ENCODE results near the gene FNDC3A.
A peak's percentile ranks its signal among the peaks of the same experiment; 100 is the strongest.

The FNDC3A gene

GRCh38 chr13:49219647-49220035 lies 243.9 kb downstream of the FNDC3A start:
- no peaks in the 10 kb centered on the region for H3K9me3 Mint-ChIP-seq
- H3K4me3 Mint-ChIP-seq: peak overlapping the region; percentile 64 to 66
- H3K27ac Mint-ChIP-seq: no peak overlapping the region
- peaks cover 74% of the 10 kb centered on the region for H3K27me3 Mint-ChIP-seq
- DNase-seq (no peak), ATAC-seq (peak; percentile 35)
- peaks cover 21% of the 10 kb centered on the region for H3K4me1 Mint-ChIP-seq

- Mint-ChIP-seq H3K4me3 (peak within 1 kb of the TSS; percentile 76 to 83), H3K27ac (peak within 1 kb of the TSS in 1 of 2 donors; percentile 69), H3K4me1 (peaks cover 15% of the 10 kb centered on the region), H3K27me3 (peaks cover 78% of the 10 kb centered on the region), H3K9me3 (no peaks in the 10 kb centered on the region)
- ATAC-seq (peak; percentile 85), DNase-seq (peak; percentile 59 to 65)
Observed at GRCh38 chr13:49220036-49220855, 244.5 kb downstream of the FNDC3A start, which contains the start of gene MLNR. Gene MLNR, plus strand, starts transcription at chr13:49220338. Its CDS starts 0 bp downstream, at chr13:49220338.

GRCh38 chr13:49220856-49221589 lies 245.3 kb downstream of the FNDC3A start:
- peak; percentile 18 to 26 for DNase-seq
- peak; percentile 38 for ATAC-seq
- Mint-ChIP-seq H3K4me3 (peak overlapping the region; percentile 76 to 83), H3K27me3 (peaks cover 85% of the 10 kb centered on the region), H3K9me3 (no peaks in the 10 kb centered on the region), H3K4me1 (peaks cover 13% of the 10 kb centered on the region), H3K27ac (no peak overlapping the region)

- H3K27me3 Mint-ChIP-seq: peaks cover 88% of the 10 kb centered on the region
- H3K4me1 Mint-ChIP-seq: peaks cover 13% of the 10 kb centered on the region
Observed at GRCh38 chr13:49221590-49221965, 245.9 kb downstream of the FNDC3A start.

GRCh38 chr13:49225223-49226042 lies 249.7 kb downstream of the FNDC3A start:
- peaks cover 55% of the 10 kb centered on the region for H3K27me3 Mint-ChIP-seq
- no peak overlapping the region for H3K27ac Mint-ChIP-seq
- H3K4me1 Mint-ChIP-seq: peaks cover 6% of the 10 kb centered on the region
- no peaks in the 10 kb centered on the region for H3K9me3 Mint-ChIP-seq
- ATAC-seq: no peak
- no peak overlapping the region for H3K4me3 Mint-ChIP-seq
- no peak for DNase-seq

More at GRCh38 chr13:49221590-49221965, 245.9 kb downstream of the FNDC3A start:
- Mint-ChIP-seq H3K27ac (no peak overlapping the region), H3K9me3 (no peaks in the 10 kb centered on the region), H3K4me3 (peak overlapping the region; percentile 76 to 83)
- no peak for DNase-seq
- ATAC-seq: no peak

GRCh38 chr13:49226613-49227012 lies 250.9 kb downstream of the FNDC3A start:
- no peak for ATAC-seq
- Mint-ChIP-seq H3K27me3 (peaks cover 43% of the 10 kb centered on the region), H3K27ac (no peak overlapping the region), H3K4me3 (no peak overlapping the region), H3K9me3 (no peaks in the 10 kb centered on the region), H3K4me1 (no peaks in the 10 kb centered on the region)
- DNase-seq: no peak

- no peak overlapping the region for H3K4me3 Mint-ChIP-seq
- no peak for DNase-seq
- H3K4me1 Mint-ChIP-seq: no peaks in the 10 kb centered on the region
- no peak for ATAC-seq
- H3K9me3 Mint-ChIP-seq: no peaks in the 10 kb centered on the region
- no peaks in the 10 kb centered on the region for H3K27me3 Mint-ChIP-seq
- H3K27ac Mint-ChIP-seq: no peak overlapping the region
Observed at GRCh38 chr13:49234741-49235140, 259.0 kb downstream of the FNDC3A start.

GRCh38 chr13:49235856-49236431 lies 260.2 kb downstream of the FNDC3A start:
- Mint-ChIP-seq H3K27me3 (no peaks in the 10 kb centered on the region), H3K27ac (no peak overlapping the region), H3K9me3 (no peaks in the 10 kb centered on the region), H3K4me1 (no peaks in the 10 kb centered on the region), H3K4me3 (no peak overlapping the region)
- ATAC-seq (no peak), DNase-seq (no peak)

GRCh38 chr13:49238621-49239020 lies 262.9 kb downstream of the FNDC3A start:
- Mint-ChIP-seq H3K27me3 (no peaks in the 10 kb centered on the region), H3K4me3 (no peak overlapping the region), H3K4me1 (no peaks in the 10 kb centered on the region), H3K9me3 (no peaks in the 10 kb centered on the region), H3K27ac (no peak overlapping the region)
- DNase-seq: no peak
- ATAC-seq: no peak

GRCh38 chr13:49240017-49240416 lies 264.3 kb downstream of the FNDC3A start:
- no peaks in the 10 kb centered on the region for H3K4me1 Mint-ChIP-seq
- H3K27ac Mint-ChIP-seq: no peak overlapping the region
- no peak overlapping the region for H3K4me3 Mint-ChIP-seq
- H3K9me3 Mint-ChIP-seq: no peaks in the 10 kb centered on the region
- peak; percentile 88 for ATAC-seq
- peak; percentile 29 to 50 for DNase-seq
- peaks cover 8% of the 10 kb centered on the region for H3K27me3 Mint-ChIP-seq

- Mint-ChIP-seq H3K27ac (no peak overlapping the region), H3K4me1 (no peaks in the 10 kb centered on the region), H3K4me3 (no peak overlapping the region), H3K27me3 (peaks cover 8% of the 10 kb centered on the region), H3K9me3 (no peaks in the 10 kb centered on the region)
- DNase-seq: no peak
- ATAC-seq: no peak
Observed at GRCh38 chr13:49241296-49241695, 265.6 kb downstream of the FNDC3A start.

- Mint-ChIP-seq H3K27me3 (peaks cover 8% of the 10 kb centered on the region), H3K4me3 (no peak overlapping the region), H3K27ac (no peak overlapping the region), H3K9me3 (no peaks in the 10 kb centered on the region), H3K4me1 (peaks cover 25% of the 10 kb centered on the region)
- DNase-seq (no peak), ATAC-seq (no peak)
Observed at GRCh38 chr13:49245101-49245500, 269.4 kb downstream of the FNDC3A start.

GRCh38 chr13:49246850-49247642 lies 271.3 kb downstream of the FNDC3A start:
- ATAC-seq (peak; percentile 35), DNase-seq (no peak)
- no peaks in the 10 kb centered on the region for H3K9me3 Mint-ChIP-seq
- H3K4me3 Mint-ChIP-seq: peak overlapping the region; percentile 97 to 99
- H3K27me3 Mint-ChIP-seq: peaks cover 8% of the 10 kb centered on the region
- peak overlapping the region; percentile 96 to 97 for H3K27ac Mint-ChIP-seq
- H3K4me1 Mint-ChIP-seq: peaks cover 33% of the 10 kb centered on the region

All from stimulated activated naive CD8-positive, alpha-beta T cell treated with anti-CD3 and anti-CD28 coated beads, Interleukin-15, amount 100 ng/mL, for 72 hours (primary cell).